Measurements from ENCODE around the gene MSH2. TPM values are rescaled to one million over a fixed set of nuclear protein-coding genes. Genes with fewer than 3 reads are reported as not detected.
"Not testable (repeated sequence)": the region's sequence is repeated elsewhere in the genome, so short reads cannot be mapped to it uniquely, and the experiment has no call there.

Gene MSH2
- total RNA-seq, 1 experiment from 2014 or later = 46.9 TPM

GRCh38 chr2:47494267-47495130, 91.5 kb downstream of the MSH2 start:
- no peak for DNase-seq (ENCODE audit: low read depth, low spot score)
- in situ Hi-C loops (cut with HindIII; ENCODE audit: low pct_unique_long_range_greater_than_20kb, low sequenced_read_pairs) = no loop called here

DNA sequence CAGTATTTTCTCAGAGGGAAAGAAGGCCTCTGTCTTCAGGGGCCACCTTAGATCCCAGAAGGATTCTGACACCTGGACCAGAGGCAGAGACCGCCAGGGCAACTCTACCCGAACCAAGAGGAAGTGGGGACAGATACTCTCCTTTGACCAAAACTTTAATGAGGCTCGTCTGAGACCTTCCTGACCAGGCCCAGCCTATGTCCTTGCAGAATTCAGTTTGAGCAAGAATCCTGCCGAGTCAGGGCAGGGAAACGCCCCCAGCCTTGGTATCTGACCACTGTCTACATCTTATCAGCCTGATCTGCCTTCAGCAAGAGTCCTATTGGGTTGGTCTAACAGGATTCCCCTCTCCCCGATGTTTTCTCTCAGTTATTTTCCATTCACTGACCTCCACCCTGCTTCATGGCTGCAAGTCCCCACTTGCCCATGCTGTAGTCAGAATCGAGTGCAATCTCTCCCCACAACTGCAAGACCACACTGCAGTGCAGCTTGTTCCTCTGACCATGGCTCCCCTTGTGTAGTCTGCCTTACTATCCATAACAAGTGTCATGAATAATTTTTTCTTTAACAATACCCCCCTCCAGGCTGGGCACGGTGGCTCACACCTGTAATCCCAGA, 95.0 kb downstream of the MSH2 start:
- DNase-seq (ENCODE audit: low read depth, low spot score) = no peak
- in situ Hi-C loops (cut with HindIII; ENCODE audit: low pct_unique_long_range_greater_than_20kb, low sequenced_read_pairs) = no loop called here

DNA sequence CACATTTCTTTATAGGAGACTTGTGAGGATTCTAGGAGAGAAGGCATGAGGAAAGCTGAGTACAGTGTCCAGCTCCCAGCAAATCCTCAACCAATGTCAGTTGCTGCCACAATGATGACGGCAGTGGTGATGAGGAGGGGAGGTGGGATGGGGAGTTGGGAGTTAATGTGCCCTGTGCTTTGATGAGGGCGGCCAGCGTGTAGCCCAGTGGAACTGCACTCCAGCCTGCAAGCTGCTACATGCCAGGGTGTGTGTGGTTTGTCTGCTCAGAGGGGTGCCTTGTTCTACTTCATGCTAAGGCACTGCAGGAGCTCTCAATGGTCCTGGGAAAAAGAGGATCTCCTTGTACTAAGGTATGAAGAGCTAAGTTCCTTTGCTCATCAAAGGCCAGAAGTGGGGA, 96.1 kb downstream of the MSH2 start:
- in situ Hi-C loops (cut with HindIII; ENCODE audit: low pct_unique_long_range_greater_than_20kb, low sequenced_read_pairs) = no loop called here
- DNase-seq (ENCODE audit: low read depth, low spot score) = no peak

DNA sequence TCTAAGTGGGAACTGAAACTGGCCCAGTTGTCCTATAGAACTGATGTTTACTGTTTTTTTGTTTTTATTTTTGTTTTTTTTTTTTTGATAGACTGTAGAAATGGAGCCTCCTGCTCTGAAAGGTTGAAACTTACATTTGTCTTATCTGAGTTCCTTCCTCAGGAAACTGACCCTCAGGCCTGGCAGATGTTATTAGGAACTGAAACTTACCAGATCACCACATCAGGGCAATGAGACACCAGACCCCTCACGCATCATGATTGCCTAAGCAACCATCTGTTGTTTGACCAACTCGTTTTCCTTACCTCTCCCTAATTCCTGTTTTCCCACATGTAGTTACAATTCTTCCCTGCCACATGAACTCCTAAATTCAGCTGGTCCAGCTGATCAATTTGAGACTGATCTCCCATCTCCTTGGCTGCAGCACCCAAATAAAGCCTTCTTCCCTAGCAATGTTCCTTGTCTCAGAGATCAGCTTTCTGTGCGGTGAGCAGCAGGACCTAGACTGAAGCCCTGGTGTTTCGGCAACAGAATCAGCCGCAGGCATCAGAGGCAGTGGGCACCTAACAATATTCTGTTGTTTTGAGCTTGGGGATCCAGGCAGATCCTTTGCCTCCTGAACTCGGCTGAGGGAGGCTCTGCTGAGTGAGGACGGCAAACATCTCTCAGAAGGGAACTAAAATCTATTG, 96.8 kb downstream of the MSH2 start:
- no peak for DNase-seq (ENCODE audit: low read depth, low spot score)
- in situ Hi-C loops (cut with HindIII; ENCODE audit: low pct_unique_long_range_greater_than_20kb, low sequenced_read_pairs) = no loop called here

- no peak for DNase-seq (ENCODE audit: low read depth, low spot score)
- in situ Hi-C loops (cut with HindIII; ENCODE audit: low pct_unique_long_range_greater_than_20kb, low sequenced_read_pairs) = no loop called here
Measured at GRCh38 chr2:47501374-47502200, 98.6 kb downstream of the MSH2 start.

DNA sequence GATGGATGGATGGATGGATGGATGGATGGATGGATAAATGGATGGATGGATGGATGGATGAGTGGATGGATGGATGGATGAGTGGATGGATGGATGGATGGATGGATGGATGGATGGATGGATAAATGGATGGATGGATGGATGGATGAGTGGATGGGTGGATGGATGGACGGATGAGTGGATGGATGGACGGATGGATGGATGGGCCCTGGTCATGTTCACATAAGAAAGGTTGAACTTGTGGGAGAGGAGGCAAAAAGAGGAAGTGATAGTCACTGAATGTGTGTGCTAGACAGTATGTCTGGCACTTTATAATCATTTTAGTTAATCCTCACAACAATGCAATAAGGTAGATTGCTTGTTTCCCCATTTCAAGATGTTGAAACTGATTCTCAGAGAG, 99.5 kb downstream of the MSH2 start:
- DNase-seq (ENCODE audit: low read depth, low spot score); in situ Hi-C loops (cut with HindIII; ENCODE audit: low pct_unique_long_range_greater_than_20kb, low sequenced_read_pairs): not testable (repeated sequence)

DNA sequence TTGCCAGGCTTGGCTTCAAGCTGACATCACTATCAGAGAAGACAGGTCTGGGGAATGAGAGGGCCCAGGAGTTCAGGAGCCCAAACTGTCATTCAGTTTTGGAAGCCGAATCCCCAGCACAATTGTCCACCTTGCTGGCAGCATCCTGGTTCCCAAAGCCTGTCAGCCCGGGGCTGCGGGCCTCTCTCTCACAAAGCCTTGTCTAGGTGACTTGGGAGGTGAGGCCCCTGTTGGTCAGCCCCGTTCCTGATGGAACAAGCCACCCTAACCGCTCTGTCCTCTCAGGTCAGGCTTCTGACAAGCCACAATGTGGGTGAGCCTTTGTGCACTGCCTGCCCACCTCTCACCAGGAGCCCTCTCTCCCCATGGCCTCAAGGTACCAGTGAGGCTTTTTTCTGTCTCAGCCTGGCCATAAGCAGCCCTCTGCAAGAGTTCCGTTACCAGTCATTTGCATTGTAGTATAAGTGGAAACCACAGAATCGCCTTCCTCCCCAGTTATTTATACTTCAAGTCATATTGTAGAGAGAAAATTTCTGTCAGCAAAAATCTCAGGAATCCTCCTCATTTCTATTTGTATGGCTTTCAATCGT, 100.6 kb downstream of the MSH2 start:
- in situ Hi-C loops (cut with HindIII; ENCODE audit: low pct_unique_long_range_greater_than_20kb, low sequenced_read_pairs) = no loop called here
- DNase-seq (ENCODE audit: low read depth, low spot score) = no peak

DNA sequence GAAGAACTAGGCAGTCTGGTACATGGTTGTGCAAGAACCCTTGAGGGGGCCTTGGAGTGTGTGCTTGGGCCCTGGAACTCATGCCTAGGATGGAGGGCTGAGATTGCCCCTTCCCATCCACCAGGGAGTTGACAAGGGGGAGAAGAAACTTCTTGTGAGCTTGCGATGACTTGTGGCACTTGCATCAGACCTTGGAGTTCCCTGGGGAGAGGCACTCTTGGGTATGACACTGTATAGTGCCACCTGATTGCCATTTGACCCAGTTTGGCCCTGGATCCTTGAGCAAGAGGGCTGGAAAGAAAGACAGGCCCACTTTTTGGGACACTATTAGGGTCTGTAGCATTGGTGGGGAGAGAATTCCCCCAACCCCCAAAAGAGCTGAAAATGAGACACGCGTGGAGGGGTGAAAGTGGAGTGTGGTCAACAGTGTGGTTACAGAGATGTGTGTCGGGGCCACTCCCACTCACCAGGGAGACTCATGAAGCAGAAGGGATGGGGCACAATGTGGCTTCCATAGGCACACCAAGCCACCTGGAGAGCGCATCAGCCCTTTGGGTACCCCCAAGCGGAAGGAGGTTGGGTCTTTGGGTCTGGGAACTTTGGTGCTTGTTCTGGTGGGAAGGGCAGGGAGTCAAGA, 101.3 kb downstream of the MSH2 start:
- no peak for DNase-seq (ENCODE audit: low read depth, low spot score)
- in situ Hi-C loops (cut with HindIII; ENCODE audit: low pct_unique_long_range_greater_than_20kb, low sequenced_read_pairs) = no loop called here

DNA sequence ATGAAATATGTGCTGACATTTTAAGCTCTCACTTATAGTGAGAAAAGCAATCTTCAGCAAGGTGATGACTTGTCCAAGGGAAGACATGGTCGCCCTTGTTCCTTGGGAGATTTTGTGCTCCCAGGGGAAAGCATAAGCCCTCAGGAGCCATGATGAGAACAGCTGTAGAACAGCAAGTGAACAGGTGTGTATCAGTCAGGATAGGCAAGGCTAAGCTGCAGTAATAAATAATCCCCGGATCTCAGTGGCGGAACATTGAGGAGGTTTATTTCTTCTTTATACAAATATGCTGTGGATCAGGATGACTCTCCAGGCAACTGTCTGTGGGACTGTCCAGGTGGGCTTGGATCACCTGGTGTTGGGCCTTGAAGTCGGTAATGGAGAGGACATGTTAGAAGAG, 103.1 kb downstream of the MSH2 start:
- in situ Hi-C loops (cut with HindIII; ENCODE audit: low pct_unique_long_range_greater_than_20kb, low sequenced_read_pairs) = no loop called here
- DNase-seq (ENCODE audit: low read depth, low spot score) = no peak

DNA sequence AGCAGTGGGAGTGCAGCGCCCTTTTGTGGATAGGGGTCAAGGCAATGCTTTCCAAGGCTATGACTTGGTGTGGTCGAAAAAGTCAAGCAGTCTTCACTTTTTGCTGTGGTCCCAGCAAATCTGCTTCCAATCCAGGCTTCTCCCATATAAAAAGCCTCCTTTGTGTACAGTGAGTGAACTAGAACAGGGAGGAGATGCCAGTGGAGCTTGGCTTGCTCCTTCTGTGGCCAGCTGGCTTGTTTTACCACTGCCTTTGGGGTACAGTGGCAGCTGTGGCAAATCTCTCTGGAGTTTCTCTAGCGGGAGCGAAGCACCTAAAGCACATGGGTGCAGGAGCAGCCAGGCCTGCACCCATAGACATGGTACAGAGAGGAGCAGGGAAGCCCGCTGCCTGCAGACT, 103.5 kb downstream of the MSH2 start:
- in situ Hi-C loops (cut with HindIII; ENCODE audit: low pct_unique_long_range_greater_than_20kb, low sequenced_read_pairs) = no loop called here
- DNase-seq (ENCODE audit: low read depth, low spot score) = no peak

DNA sequence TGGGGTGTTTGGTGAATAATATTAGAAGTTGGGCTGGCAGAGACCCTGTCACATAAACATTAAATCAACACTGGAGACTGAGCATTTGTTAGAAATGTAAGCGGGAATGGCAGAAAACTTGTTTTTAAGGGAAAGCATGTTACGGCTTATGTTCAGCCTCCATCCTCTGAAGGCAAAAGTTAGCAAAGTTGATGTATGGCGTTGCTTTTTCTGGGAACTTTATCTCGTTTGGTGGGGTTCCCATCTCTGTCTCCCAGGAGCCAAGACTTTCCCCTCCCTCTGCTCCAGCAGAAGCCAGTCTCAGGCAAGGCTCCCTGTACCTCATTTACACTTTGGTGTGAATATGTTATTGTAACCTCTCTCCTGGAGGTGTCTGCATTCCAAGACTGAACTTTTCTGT, 105.1 kb downstream of the MSH2 start:
- no peak for DNase-seq (ENCODE audit: low read depth, low spot score)
- in situ Hi-C loops (cut with HindIII; ENCODE audit: low pct_unique_long_range_greater_than_20kb, low sequenced_read_pairs) = no loop called here

GRCh38 chr2:47508641-47509040, 105.7 kb downstream of the MSH2 start:
- DNase-seq (ENCODE audit: low read depth, low spot score) = no peak
- in situ Hi-C loops (cut with HindIII; ENCODE audit: low pct_unique_long_range_greater_than_20kb, low sequenced_read_pairs) = no loop called here

- in situ Hi-C loops (cut with HindIII; ENCODE audit: low pct_unique_long_range_greater_than_20kb, low sequenced_read_pairs) = no loop called here
- DNase-seq (ENCODE audit: low read depth, low spot score) = no peak
Measured at GRCh38 chr2:47509250-47509649, 106.3 kb downstream of the MSH2 start.

GRCh38 chr2:47509821-47510385, 106.9 kb downstream of the MSH2 start:
- in situ Hi-C loops (cut with HindIII; ENCODE audit: low pct_unique_long_range_greater_than_20kb, low sequenced_read_pairs) = no loop called here
- DNase-seq (ENCODE audit: low read depth, low spot score) = no peak

DNA sequence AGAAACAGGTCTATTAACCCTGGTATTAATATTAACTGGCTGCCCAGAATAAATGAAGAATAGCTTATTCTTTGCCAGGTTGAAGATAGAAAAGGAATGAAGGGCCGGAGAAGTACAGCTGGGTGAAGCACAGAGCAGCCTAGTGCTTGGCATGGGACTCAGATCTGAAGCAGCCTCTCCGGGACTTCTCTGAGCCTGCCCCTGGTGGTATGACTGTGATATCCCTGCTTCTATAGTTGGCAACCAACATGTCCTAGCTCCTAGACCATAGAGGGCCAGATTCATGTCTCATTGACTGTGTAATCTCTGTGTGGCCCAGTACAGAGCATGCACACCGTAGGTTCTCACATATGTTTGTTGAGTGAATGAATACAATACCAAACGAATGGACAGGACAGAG, 107.8 kb downstream of the MSH2 start:
- in situ Hi-C loops (cut with HindIII; ENCODE audit: low pct_unique_long_range_greater_than_20kb, low sequenced_read_pairs) = no loop called here
- DNase-seq (ENCODE audit: low read depth, low spot score) = peak; percentile 50

DNA sequence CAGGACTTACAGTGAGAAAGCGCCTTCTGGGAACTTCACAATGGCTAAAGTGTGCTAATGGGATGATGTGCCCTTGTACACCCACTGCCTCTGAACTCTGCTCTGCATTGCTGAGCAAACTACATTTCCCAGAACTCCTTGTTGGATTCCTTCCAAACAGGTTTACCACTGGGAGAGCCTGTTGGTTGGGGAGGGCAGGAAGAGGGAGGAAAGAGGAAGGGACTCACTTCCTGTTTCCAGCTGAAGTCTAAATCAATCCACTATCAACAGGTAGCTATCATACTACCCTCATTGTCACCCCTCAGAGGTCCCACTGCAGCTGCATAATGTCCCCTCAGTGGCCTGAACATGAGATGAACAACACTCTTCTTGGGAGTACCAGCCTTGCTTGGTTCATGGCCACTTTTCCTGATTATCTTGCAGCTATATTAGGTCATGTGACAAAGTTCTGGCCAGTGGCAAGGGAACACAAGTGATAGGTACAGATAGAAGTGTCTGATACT, 109.7 kb downstream of the MSH2 start:
- in situ Hi-C loops (cut with HindIII; ENCODE audit: low pct_unique_long_range_greater_than_20kb, low sequenced_read_pairs) = no loop called here
- DNase-seq (ENCODE audit: low read depth, low spot score) = peak; percentile 52
